GM19193 (cell line): Measurements from ENCODE around the gene VTI1B.

Experiments used
- POLR2A ChIP-seq: IDR thresholded peaks from 4 replicates; pipeline ENCODE4 v1.6.1; 2011; ENCODE audit not compliant: insufficient read depth, insufficient read length; ENCODE audit errors: extremely low read depth

VTI1B gene

DNA sequence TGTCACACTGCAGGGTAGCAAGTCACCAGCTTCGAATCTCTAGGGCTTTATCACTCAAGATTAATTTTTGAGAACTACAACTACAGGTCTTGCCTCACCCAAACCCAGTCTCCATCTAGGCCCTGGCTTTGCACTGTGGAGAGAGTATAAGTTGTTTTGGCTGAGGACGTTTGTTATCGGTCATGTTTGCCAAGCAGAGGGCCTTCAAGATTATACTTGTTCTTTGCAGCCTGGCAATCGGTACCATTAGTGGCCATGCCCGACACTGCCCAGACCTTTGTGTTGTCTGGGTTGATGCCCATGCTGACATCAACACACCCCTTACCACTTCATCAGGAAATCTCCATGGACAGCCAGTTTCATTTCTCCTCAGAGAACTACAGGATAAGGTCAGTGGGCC, 29.0 kb downstream of the VTI1B start:
- TF ChIP-seq POLR2A: no peak

GRCh38 chr14:67644428-67644827, 30.0 kb downstream of the VTI1B start:
- TF ChIP-seq POLR2A: no peak

DNA sequence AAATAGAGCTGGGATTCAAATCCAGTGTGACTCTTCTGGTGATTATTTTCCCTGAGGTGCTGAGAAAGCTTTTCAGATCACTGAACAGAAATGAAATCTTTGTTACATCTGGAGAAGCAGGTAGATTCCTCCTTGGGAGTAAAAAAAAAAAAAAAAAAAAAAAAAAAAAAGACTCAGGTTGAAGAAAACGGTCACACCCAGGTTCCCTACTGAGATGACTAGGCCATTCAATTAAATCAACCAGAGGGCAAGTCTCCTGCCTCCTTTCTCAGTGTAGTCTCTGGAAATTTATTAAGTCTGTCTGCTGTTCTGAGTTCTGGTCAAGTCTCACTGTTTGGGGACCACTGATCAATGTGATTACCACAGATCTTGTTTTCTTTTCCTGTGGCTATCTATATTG, 30.7 kb downstream of the VTI1B start:
- TF ChIP-seq POLR2A: no peak

- no peak for TF ChIP-seq POLR2A
Observed at GRCh38 chr14:67641902-67642749, 32.3 kb downstream of the VTI1B start.

DNA sequence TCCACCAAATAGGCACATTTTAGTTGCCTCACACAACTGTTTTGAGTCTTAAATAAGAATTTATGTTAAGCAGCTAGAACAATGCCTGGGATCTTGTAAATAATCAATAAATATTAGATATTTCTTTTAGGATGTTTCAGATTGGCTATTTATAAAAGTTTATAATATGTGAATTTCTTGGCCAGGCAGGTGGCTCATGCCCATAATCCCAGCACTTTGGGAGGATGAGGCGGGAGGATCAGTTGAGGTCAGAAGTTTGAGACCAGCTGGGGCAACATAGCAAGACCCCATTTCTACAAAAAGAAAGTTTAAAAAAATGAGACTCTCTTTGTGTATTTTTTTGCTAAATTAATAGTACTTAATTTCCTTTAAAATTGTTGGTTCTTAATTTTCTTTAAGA, 33.0 kb downstream of the VTI1B start:
- no peak for TF ChIP-seq POLR2A

DNA sequence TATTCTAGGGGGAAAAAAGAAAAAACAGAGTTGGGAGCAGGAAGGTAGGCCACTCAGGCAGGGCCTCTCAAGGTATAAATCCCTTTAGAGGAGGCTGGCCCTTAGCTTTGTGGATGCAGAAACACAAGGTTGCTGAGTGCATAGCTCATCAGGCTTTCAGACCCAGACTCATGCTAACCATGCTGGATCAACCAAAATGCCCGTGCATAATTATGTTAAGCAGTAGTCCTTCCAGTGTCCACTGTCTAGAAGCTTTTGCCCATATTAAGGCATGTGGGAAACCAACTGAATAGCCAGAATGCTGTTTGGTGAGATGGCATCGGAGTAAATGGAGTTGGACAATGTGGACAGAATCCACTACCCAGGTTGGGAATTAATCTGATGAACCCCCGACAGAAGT, 35.8 kb downstream of the VTI1B start:
- no peak for TF ChIP-seq POLR2A

DNA sequence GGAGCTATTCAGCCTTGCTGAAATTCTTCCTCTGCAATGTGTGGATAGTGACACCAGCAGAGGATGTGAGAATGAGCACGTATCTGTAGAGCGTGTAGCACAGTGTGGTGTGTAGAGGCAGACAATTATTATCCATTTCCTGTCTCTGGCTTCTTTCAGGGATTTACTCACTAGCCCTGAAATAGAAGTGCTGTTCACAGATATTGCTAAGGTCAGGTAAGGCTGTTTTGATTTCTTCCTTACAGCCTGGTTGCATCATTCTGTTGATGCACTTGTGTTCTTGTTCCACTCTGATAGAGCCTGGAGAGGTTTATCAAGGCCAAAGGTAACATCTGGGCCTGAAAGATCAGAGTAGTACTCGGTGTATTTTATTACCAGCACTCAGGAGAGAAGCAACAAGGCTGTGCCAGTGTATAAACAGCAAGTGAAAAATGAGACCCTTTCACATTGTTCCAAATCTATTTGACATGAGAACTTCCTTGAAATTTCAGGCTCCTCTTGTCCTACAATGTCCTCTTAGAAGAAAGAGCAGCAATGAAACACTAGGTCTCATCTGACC, 38.0 kb downstream of the VTI1B start:
- TF ChIP-seq POLR2A: no peak

GRCh38 chr14:67633451-67634147, 40.8 kb downstream of the VTI1B start:
- TF ChIP-seq POLR2A: no peak

GRCh38 chr14:67630938-67631337, 43.5 kb downstream of the VTI1B start:
- no peak for TF ChIP-seq POLR2A

DNA sequence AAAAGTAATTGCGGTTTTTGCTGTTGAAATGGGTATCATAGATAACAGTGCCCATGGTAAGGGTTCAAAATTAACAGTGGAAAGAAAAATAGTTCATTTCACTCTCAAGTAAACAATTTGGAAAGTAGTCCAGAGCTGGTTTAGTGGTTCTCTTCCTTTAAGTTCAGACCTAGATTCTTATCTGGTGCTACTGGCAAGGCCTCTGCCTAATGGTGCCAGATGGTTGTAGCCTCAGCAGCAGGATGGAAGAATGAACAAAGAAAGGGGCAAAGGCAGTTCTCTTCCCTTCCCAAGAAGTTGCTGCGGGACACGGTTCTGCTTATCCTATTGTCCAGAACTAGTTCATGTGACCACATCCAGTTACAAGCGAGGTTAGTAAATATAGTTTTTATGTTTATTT, 44.2 kb downstream of the VTI1B start:
- TF ChIP-seq POLR2A: no peak

GRCh38 chr14:67627519-67627918, 46.9 kb downstream of the VTI1B start:
- no peak for TF ChIP-seq POLR2A

GRCh38 chr14:67623114-67623513, 51.3 kb downstream of the VTI1B start:
- TF ChIP-seq POLR2A: no peak

GRCh38 chr14:67622675-67623074, 51.8 kb downstream of the VTI1B start:
- TF ChIP-seq POLR2A: no peak

GRCh38 chr14:67620217-67620785, 54.1 kb downstream of the VTI1B start:
- no peak for TF ChIP-seq POLR2A

- TF ChIP-seq POLR2A: no peak
Observed at GRCh38 chr14:67619446-67620216, 54.8 kb downstream of the VTI1B start, which contains the start of gene ARG2. Gene ARG2 (plus strand): TSS chr14:67619920. CDS start chr14:67619978, 58 bp downstream.
